ENCODE data around the gene SYCP2.

GRCh38 chr20:59813948-59814839, 119.2 kb downstream of the SYCP2 start:
- TF ChIP-seq CTCF (IDR thresholded peaks at IDR 0.05) (no peak), EZH2 (IDR thresholded peaks at IDR 0.05) (no peak)

Data from neural progenitor cell (in vitro differentiated cells).